ENCODE data around the gene VAX1. TPM values are rescaled to one million over a fixed set of nuclear protein-coding genes. Genes with fewer than 3 reads are reported as not detected.

The VAX1 gene, protein sequence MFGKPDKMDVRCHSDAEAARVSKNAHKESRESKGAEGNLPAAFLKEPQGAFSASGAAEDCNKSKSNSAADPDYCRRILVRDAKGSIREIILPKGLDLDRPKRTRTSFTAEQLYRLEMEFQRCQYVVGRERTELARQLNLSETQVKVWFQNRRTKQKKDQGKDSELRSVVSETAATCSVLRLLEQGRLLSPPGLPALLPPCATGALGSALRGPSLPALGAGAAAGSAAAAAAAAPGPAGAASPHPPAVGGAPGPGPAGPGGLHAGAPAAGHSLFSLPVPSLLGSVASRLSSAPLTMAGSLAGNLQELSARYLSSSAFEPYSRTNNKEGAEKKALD
- not detected in 2 replicates for total RNA-seq

GRCh38 chr10:117137911-117138642 is at the start of gene VAX1:
TSS of gene VAX1 (minus strand) at chr10:117138270. CDS start at chr10:117138056, 214 bp downstream.

Other genes with a start within 250 kb of the VAX1 start
- 1.4 and 1.8 TPM in 2 replicates for gene SHTN1, start 133.1 kb downstream of the VAX1 start, total RNA-seq
- gene KCNK18, start 59.2 kb upstream of the VAX1 start, total RNA-seq, result not detected in 2 replicates
- gene SLC18A2, start 102.8 kb upstream of the VAX1 start, total RNA-seq, result not detected in 2 replicates
- 20.8 and 21.1 TPM in 2 replicates for gene PDZD8, start 237.2 kb upstream of the VAX1 start, total RNA-seq